MV-4-11 (cell line): Measurements from ENCODE around the gene PRSS37.

Source experiments
- DNase-seq: peaks from one replicate; lab custom pipeline; 2025; lab: John Stamatoyannopoulos, UW

PRSS37 gene

GRCh38 chr7:141788296-141788695 is 53.0 kb downstream of the PRSS37 start:
- DNase-seq, result no peak
